GM18870 (cell line): ENCODE data around the gene RMDN3.

Experiments used
- ATAC-seq: cut with Tn5 transposase; IDR thresholded peaks from one replicate; pipeline ENCODE4 v1.9.1; 2021; ENCODE audit warnings: moderate library complexity; ENCODE audit not compliant: unreplicated experiment

Gene RMDN3

GRCh38 chr15:40750885-40751284 is 4.2 kb downstream of the RMDN3 start:
- ATAC-seq = no peak

GRCh38 chr15:40749151-40749630 is 5.9 kb downstream of the RMDN3 start:
- no peak for ATAC-seq

GRCh38 chr15:40747685-40748631 is 7.1 kb downstream of the RMDN3 start:
- ATAC-seq = no peak

- no peak for ATAC-seq
Observed at GRCh38 chr15:40746916-40747418, 8.1 kb downstream of the RMDN3 start.

GRCh38 chr15:40744815-40745152 is 10.3 kb downstream of the RMDN3 start:
- ATAC-seq = no peak

- no peak for ATAC-seq
Observed at GRCh38 chr15:40743921-40744814, 10.9 kb downstream of the RMDN3 start.

GRCh38 chr15:40743485-40743901 is 11.6 kb downstream of the RMDN3 start:
- no peak for ATAC-seq

- ATAC-seq = no peak
Observed at GRCh38 chr15:40739854-40740253, 15.2 kb downstream of the RMDN3 start.

- no peak for ATAC-seq
Observed at GRCh38 chr15:40739047-40739446, 16.0 kb downstream of the RMDN3 start.

- ATAC-seq = no peak
Observed at GRCh38 chr15:40737048-40737447, 18.0 kb downstream of the RMDN3 start.

GRCh38 chr15:40736575-40736974 is 18.5 kb downstream of the RMDN3 start:
- ATAC-seq = no peak

- ATAC-seq = no peak
Observed at GRCh38 chr15:40731034-40731433, 24.0 kb downstream of the RMDN3 start.

GRCh38 chr15:40723919-40724318 is 31.1 kb downstream of the RMDN3 start:
- ATAC-seq = no peak

- ATAC-seq = no peak
Observed at GRCh38 chr15:40722934-40723333, 32.1 kb downstream of the RMDN3 start.

GRCh38 chr15:40722354-40722753 is 32.7 kb downstream of the RMDN3 start:
- no peak for ATAC-seq

GRCh38 chr15:40721701-40722100 is 33.4 kb downstream of the RMDN3 start:
- ATAC-seq = no peak

GRCh38 chr15:40716165-40716564 is 38.9 kb downstream of the RMDN3 start:
- ATAC-seq = no peak

GRCh38 chr15:40714144-40714543 is 40.9 kb downstream of the RMDN3 start:
- ATAC-seq = no peak

- no peak for ATAC-seq
Observed at GRCh38 chr15:40706121-40706520, 48.9 kb downstream of the RMDN3 start.

- no peak for ATAC-seq
Observed at GRCh38 chr15:40702077-40702476, 53.0 kb downstream of the RMDN3 start.

GRCh38 chr15:40697916-40698315 is 57.1 kb downstream of the RMDN3 start:
- no peak for ATAC-seq
